GM12873 (cell line): ENCODE measurements around the gene CMTM2.

ENCODE experiments used
- TF ChIP-seq, protein P1 (sequence below): IDR thresholded peaks from 2 replicates; pipeline ENCODE4 v1.5.1; 2012; ENCODE audit warnings: low read depth, mild to moderate bottlenecking, moderate library complexity, low read length, control low read depth; ENCODE audit not compliant: insufficient read depth; ENCODE audit errors: missing control alignments

Gene CMTM2

GRCh38 chr16:66574531-66574930 is 4.7 kb upstream of the CMTM2 start:
- TF ChIP-seq, protein P1, sequence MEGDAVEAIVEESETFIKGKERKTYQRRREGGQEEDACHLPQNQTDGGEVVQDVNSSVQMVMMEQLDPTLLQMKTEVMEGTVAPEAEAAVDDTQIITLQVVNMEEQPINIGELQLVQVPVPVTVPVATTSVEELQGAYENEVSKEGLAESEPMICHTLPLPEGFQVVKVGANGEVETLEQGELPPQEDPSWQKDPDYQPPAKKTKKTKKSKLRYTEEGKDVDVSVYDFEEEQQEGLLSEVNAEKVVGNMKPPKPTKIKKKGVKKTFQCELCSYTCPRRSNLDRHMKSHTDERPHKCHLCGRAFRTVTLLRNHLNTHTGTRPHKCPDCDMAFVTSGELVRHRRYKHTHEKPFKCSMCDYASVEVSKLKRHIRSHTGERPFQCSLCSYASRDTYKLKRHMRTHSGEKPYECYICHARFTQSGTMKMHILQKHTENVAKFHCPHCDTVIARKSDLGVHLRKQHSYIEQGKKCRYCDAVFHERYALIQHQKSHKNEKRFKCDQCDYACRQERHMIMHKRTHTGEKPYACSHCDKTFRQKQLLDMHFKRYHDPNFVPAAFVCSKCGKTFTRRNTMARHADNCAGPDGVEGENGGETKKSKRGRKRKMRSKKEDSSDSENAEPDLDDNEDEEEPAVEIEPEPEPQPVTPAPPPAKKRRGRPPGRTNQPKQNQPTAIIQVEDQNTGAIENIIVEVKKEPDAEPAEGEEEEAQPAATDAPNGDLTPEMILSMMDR, result no peak

DNA sequence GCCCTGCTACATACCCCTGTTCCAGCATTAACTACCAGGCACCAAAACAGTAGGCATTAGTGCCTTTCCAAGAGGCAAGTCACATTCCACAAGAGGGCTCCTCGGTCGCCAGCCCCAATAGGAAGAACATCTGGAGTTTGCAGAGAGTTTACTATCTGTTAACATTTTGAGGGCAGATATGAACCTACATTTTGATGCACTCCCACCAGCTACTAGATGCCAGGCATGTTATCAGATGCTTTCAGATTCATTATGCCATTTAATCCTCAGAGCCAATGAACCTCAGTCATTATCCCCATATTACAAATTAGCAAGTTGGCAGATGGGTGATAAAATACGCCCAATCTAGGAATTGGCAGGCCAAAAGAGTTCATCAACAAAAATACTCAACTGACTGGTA is 4.2 kb upstream of the CMTM2 start:
- TF ChIP-seq, protein P1, result no peak

- TF ChIP-seq, protein P1, result no peak
Measured at GRCh38 chr16:66576296-66576695, 3.0 kb upstream of the CMTM2 start.

DNA sequence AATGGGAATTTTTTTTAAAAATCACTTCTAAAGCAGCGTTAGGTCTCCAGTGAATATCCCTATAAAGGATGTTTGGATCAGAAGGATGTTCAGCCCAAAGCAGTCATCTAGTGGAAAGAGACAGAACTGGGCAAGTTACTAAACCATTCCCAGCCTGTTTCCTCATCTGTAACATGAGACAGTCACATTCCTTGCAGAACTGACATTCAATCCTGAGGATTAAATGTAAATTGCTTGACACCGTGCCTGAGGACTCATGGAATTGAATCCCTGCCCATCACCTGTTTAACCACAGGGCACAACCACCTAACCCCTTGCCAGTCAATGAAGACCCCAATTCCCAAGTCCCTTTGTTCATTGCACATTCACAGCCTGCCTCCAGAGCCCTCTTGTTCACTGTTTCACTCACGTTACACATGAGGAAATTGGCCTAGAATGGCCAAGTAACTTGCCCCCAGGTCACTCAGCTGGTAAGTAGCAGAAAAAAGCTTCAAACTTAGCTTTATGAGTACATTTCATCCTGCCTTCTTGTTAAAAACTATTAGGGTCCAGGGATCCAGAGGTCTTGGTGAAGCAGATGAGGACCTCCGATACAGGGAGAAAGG is 1.4 kb downstream of the CMTM2 start:
- TF ChIP-seq, protein P1, result no peak

DNA sequence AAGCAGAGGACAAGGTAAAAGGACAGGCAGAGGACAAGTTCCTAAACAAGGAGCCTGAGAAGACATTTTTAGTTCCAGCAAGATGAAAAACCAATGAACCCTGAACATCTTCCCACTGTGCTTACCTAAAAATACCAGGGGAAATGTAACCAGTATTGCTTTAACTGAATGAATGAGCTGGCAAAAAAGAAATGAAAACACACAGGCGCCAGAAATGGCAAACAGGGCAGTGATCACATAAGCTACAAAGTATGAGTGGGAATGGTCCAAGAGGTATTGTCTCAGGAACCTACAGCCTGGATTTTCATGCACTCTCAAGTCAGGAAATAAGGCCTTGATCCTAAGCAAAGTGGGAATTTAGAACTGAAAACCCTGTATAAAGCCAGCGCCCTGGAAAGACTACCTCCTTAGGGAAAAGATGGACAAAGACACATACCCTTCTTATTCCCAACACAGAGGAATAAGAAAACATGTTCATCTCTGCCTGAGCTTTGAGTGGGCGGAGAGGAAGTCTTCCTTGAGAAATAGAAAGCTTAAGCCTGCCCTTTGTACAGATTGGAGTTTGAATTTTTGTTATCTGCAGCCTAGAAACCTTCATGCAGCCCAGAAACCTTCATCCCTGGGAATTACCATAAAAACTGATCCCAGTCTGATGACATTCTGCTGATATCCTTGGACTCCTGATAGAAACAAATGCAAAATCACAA is 2.1 kb downstream of the CMTM2 start:
- TF ChIP-seq, protein P1, result no peak

DNA sequence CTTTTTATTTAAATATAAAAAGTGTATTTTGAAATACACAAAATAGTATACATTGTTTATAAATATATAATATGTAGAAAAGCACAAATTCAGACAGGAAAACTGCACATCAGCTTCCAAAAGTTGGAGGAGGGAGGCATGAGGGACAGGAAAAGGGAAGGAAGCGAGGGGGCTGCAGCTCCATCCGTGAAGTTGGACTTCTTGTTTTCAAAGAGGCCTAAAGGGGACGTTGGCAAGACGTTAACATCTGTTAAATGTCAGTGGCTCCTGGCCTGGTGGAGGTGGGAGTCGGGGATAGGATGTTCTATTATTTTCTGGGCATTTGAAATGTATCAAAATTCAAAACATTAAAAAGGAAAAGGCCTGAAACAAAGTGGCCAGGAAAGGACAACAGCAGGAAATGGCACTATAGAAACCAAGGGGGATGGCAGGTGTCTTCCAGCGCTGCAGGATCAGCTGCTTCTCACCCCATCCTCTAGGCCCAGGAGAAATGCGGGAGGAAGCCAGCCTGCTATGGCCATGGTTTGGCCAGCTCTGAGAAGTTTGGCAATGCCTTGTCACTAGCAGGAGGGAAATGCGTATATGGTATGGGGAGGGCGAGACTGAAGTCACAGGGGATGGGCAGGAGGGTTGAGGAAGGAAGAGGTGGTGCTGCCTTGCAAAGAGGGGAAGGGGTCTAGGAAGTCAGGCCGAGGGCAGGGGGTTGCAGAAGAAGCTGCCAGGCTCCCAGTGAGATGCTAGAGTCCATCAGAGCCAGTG is 6.4 kb downstream of the CMTM2 start:
- TF ChIP-seq, protein P1, result no peak
